GM19452 (cell line): ENCODE measurements around the gene FBXO41.
"Not testable (repeated sequence)": the region's sequence is repeated elsewhere in the genome, so short reads cannot be mapped to it uniquely, and the experiment has no call there.

Experiments used
- ATAC-seq: cut with Tn5 transposase; IDR thresholded peaks from one replicate; pipeline ENCODE4 v1.9.1; 2021; ENCODE audit not compliant: unreplicated experiment

Gene FBXO41

GRCh38 chr2:73262691-73263429 is 21.4 kb downstream of the FBXO41 start:
- not testable (repeated sequence) for ATAC-seq

GRCh38 chr2:73262108-73262651 is 22.1 kb downstream of the FBXO41 start:
- ATAC-seq, result no peak

- ATAC-seq, result no peak
Observed at GRCh38 chr2:73260338-73260984, 23.8 kb downstream of the FBXO41 start.

GRCh38 chr2:73259704-73260337 is 24.5 kb downstream of the FBXO41 start:
- ATAC-seq, result no peak

GRCh38 chr2:73259276-73259675 is 25.0 kb downstream of the FBXO41 start:
- no peak for ATAC-seq

- no peak for ATAC-seq
Observed at GRCh38 chr2:73258913-73259215, 25.4 kb downstream of the FBXO41 start.

- no peak for ATAC-seq
Observed at GRCh38 chr2:73258186-73258912, 25.9 kb downstream of the FBXO41 start.

- ATAC-seq, result no peak
Observed at GRCh38 chr2:73257425-73258125, 26.7 kb downstream of the FBXO41 start.

- no peak for ATAC-seq
Observed at GRCh38 chr2:73257021-73257420, 27.3 kb downstream of the FBXO41 start.

GRCh38 chr2:73256618-73256922 is 27.7 kb downstream of the FBXO41 start:
- ATAC-seq, result no peak

GRCh38 chr2:73255907-73256617 is 28.2 kb downstream of the FBXO41 start:
- no peak for ATAC-seq

GRCh38 chr2:73255007-73255644 is 29.2 kb downstream of the FBXO41 start:
- no peak for ATAC-seq

- no peak for ATAC-seq
Observed at GRCh38 chr2:73254343-73255006, 29.8 kb downstream of the FBXO41 start.

- ATAC-seq, result no peak
Observed at GRCh38 chr2:73253901-73254300, 30.4 kb downstream of the FBXO41 start.

GRCh38 chr2:73253400-73253799 is 30.9 kb downstream of the FBXO41 start:
- ATAC-seq, result no peak

- ATAC-seq, result no peak
Observed at GRCh38 chr2:73252238-73253027, 31.8 kb downstream of the FBXO41 start.

- no peak for ATAC-seq
Observed at GRCh38 chr2:73250872-73251846, 33.1 kb downstream of the FBXO41 start.
